HEK293 (cell line): ENCODE data around the gene ARHGAP23.

Experiments
- CTCF ChIA-PET: fragments of 350-600 bp; formaldehyde crosslinking; extraction: SDS; loops from one replicate; lab custom pipeline; 2021; ENCODE audit warnings: antibody characterized with exemption; lab: Yijun Ruan, JAX
- POLR2A ChIA-PET: fragments of 300-600 bp; formaldehyde crosslinking; extraction: SDS; loops from one replicate; lab custom pipeline; 2020; ENCODE audit warnings: antibody characterized with exemption, inconsistent platforms; lab: Yijun Ruan, JAX
- H3K27ac ChIP-seq: fragments of 200-500 bp; sonication (Bioruptor generic); 2 replicates; pipeline ENCODE4 v1.5.1; 2014; ENCODE audit warnings: low read depth, low read length, control low read depth, inconsistent platforms; ENCODE audit errors: extremely low read depth
- H3K36me3 ChIP-seq, 2 experiments: fragments of 200-500 bp in 1 of 2; sonication (Bioruptor generic) in 1 of 2; 1 replicate in 1 of 2; 2 replicates in 1 of 2; pipeline ENCODE4 v1.5.1; 2014 to 2017; ENCODE audit warnings: inconsistent platforms in 2 of 2, low read length in 2 of 2; ENCODE audit not compliant: control insufficient read depth in 2 of 2, insufficient read depth in 1 of 2
- H3K4me1 ChIP-seq: fragments of 200-500 bp; sonication (Bioruptor generic); 2 replicates; pipeline ENCODE4 v1.5.1; 2014; ENCODE audit warnings: mild to moderate bottlenecking, low read length, inconsistent platforms; ENCODE audit not compliant: control insufficient read depth, insufficient read depth
- H3K4me3 ChIP-seq: 2 replicates; pipeline ENCODE4 v1.5.1; 2011; ENCODE audit warnings: low read depth, mild to moderate bottlenecking, control low read depth, low read length, moderate library complexity
- H3K9me3 ChIP-seq: fragments of 200-500 bp; sonication (Bioruptor generic); 2 replicates; pipeline ENCODE4 v1.5.1; 2014; ENCODE audit warnings: low read depth, low read length, inconsistent platforms; ENCODE audit not compliant: control insufficient read depth, insufficient read depth
- ATF2 ChIP-seq: fragments of 450-650 bp; formaldehyde crosslinking; IDR thresholded peaks from 2 replicates; pipeline ENCODE4 v1.5.1; 2016; ENCODE audit warnings: missing biosample characterization, missing genetic modification characterization, low read depth
- FEZF1 ChIP-seq: fragments of 450-650 bp; formaldehyde crosslinking; IDR thresholded peaks from 2 replicates; pipeline ENCODE4 v1.5.1; 2016; ENCODE audit warnings: missing biosample characterization, missing genetic modification characterization
- GLIS1 ChIP-seq: fragments of 450-650 bp; formaldehyde crosslinking; IDR thresholded peaks from 2 replicates; pipeline ENCODE4 v1.5.1; 2016; ENCODE audit warnings: missing biosample characterization, missing genetic modification characterization
- IKZF3 ChIP-seq: fragments of 450-650 bp; IDR thresholded peaks from 2 replicates; pipeline ENCODE4 v1.5.0; 2018; ENCODE audit warnings: missing biosample characterization, mild to moderate bottlenecking, missing genetic modification characterization, moderate library complexity
- KLF1 ChIP-seq: fragments of 450-650 bp; formaldehyde crosslinking; IDR thresholded peaks from 2 replicates; pipeline ENCODE4 v1.5.1; 2016; ENCODE audit warnings: missing biosample characterization, missing genetic modification characterization
- KLF10 ChIP-seq: fragments of 450-650 bp; IDR thresholded peaks from 2 replicates; pipeline ENCODE4 v1.5.1; 2018; ENCODE audit warnings: missing biosample characterization, mild to moderate bottlenecking, missing genetic modification characterization
- MZF1 ChIP-seq: fragments of 450-650 bp; formaldehyde crosslinking; IDR thresholded peaks from 2 replicates; pipeline ENCODE4 v1.5.1; 2017; ENCODE audit warnings: missing biosample characterization, missing genetic modification characterization, borderline replicate concordance
- OVOL3 ChIP-seq: fragments of 450-650 bp; formaldehyde crosslinking; IDR thresholded peaks from 2 replicates; pipeline ENCODE4 v1.5.1; 2016; ENCODE audit warnings: missing biosample characterization, missing genetic modification characterization
- RBAK ChIP-seq: fragments of 450-650 bp; formaldehyde crosslinking; IDR thresholded peaks from 2 replicates; pipeline ENCODE4 v1.5.1; 2016; ENCODE audit warnings: missing biosample characterization, missing genetic modification characterization
- REPIN1 ChIP-seq: fragments of 450-650 bp; formaldehyde crosslinking; IDR thresholded peaks from 2 replicates; pipeline ENCODE4 v1.5.1; 2017; ENCODE audit warnings: missing biosample characterization, missing genetic modification characterization, low read depth
- SCRT1 ChIP-seq: fragments of 450-650 bp; formaldehyde crosslinking; IDR thresholded peaks from 2 replicates; pipeline ENCODE4 v1.5.1; 2016; ENCODE audit warnings: missing biosample characterization, missing genetic modification characterization, borderline replicate concordance
- TSHZ1 ChIP-seq: fragments of 450-650 bp; formaldehyde crosslinking; IDR thresholded peaks from 2 replicates; pipeline ENCODE4 v1.5.1; 2016; ENCODE audit warnings: missing biosample characterization, missing genetic modification characterization, borderline replicate concordance
- ZFHX2 ChIP-seq: fragments of 450-650 bp; formaldehyde crosslinking; conservative IDR thresholded peaks from 2 replicates; pipeline ENCODE4 v1.5.1; 2016; ENCODE audit warnings: missing biosample characterization, missing genetic modification characterization
- ZIC2 ChIP-seq: fragments of 450-650 bp; formaldehyde crosslinking; IDR thresholded peaks from 2 replicates; pipeline ENCODE4 v1.5.1; 2016; ENCODE audit warnings: missing biosample characterization, missing genetic modification characterization
- ZNF121 ChIP-seq: fragments of 450-650 bp; formaldehyde crosslinking; IDR thresholded peaks from 2 replicates; pipeline ENCODE4 v1.5.1; 2016; ENCODE audit warnings: missing biosample characterization, missing genetic modification characterization
- ZNF184 ChIP-seq: fragments of 450-650 bp; IDR thresholded peaks from 2 replicates; pipeline ENCODE4 v1.5.1; 2018; ENCODE audit warnings: missing biosample characterization, mild to moderate bottlenecking, missing genetic modification characterization
- ZNF211 ChIP-seq: fragments of 450-650 bp; formaldehyde crosslinking; IDR thresholded peaks from 2 replicates; pipeline ENCODE4 v1.5.1; 2016; ENCODE audit warnings: low read depth, missing biosample characterization, missing genetic modification characterization
- ZNF302 ChIP-seq: fragments of 450-650 bp; formaldehyde crosslinking; IDR thresholded peaks from 2 replicates; pipeline ENCODE4 v1.5.1; 2016; ENCODE audit warnings: missing biosample characterization, missing genetic modification characterization, low read depth
- ZNF366 ChIP-seq: fragments of 450-650 bp; formaldehyde crosslinking; conservative IDR thresholded peaks from 2 replicates; pipeline ENCODE4 v1.5.1; 2016; ENCODE audit warnings: missing biosample characterization, missing genetic modification characterization
- ZNF391 ChIP-seq: fragments of 450-650 bp; formaldehyde crosslinking; IDR thresholded peaks from 2 replicates; pipeline ENCODE4 v1.5.1; 2016; ENCODE audit warnings: low read depth, missing biosample characterization, missing genetic modification characterization, borderline replicate concordance
- ZNF398 ChIP-seq: fragments of 450-650 bp; formaldehyde crosslinking; IDR thresholded peaks from 2 replicates; pipeline ENCODE4 v1.5.1; 2017; ENCODE audit warnings: missing biosample characterization, missing genetic modification characterization
- ZNF580 ChIP-seq: fragments of 450-650 bp; formaldehyde crosslinking; IDR thresholded peaks from 2 replicates; pipeline ENCODE4 v1.5.1; 2016; ENCODE audit warnings: missing biosample characterization, missing genetic modification characterization
- ZNF596 ChIP-seq: fragments of 450-650 bp; IDR thresholded peaks from 2 replicates; pipeline ENCODE4 v1.5.0; 2018; ENCODE audit warnings: missing biosample characterization, mild to moderate bottlenecking, missing genetic modification characterization, moderate library complexity
- ZNF610 ChIP-seq: fragments of 450-650 bp; formaldehyde crosslinking; IDR thresholded peaks from 2 replicates; pipeline ENCODE4 v1.5.1; 2016; ENCODE audit warnings: missing biosample characterization, missing genetic modification characterization, borderline replicate concordance
- ZNF645 ChIP-seq: fragments of 450-650 bp; formaldehyde crosslinking; IDR thresholded peaks from 2 replicates; pipeline ENCODE4; 2016; ENCODE audit warnings: missing biosample characterization, missing genetic modification characterization
- ZNF658 ChIP-seq: fragments of 450-650 bp; formaldehyde crosslinking; IDR thresholded peaks from 2 replicates; pipeline ENCODE4; 2016; ENCODE audit warnings: missing biosample characterization, missing genetic modification characterization
- ZNF664 ChIP-seq: fragments of 450-650 bp; formaldehyde crosslinking; IDR thresholded peaks from 2 replicates; pipeline ENCODE4 v1.5.1; 2016; ENCODE audit warnings: missing biosample characterization, missing genetic modification characterization
- ZSCAN16 ChIP-seq: fragments of 450-650 bp; formaldehyde crosslinking; IDR thresholded peaks from 2 replicates; pipeline ENCODE4 v1.5.1; 2016; ENCODE audit warnings: missing biosample characterization, missing genetic modification characterization

Gene ARHGAP23

GRCh38 chr17:38415250-38416194, 12.7 kb upstream of the ARHGAP23 start:
- H3K4me1 ChIP-seq: peaks cover 14% of the 10 kb centered on the region
- peak overlapping the region; percentile 93 for H3K27ac ChIP-seq
- ChIA-PET POLR2A (interaction anchor here (0.6 to 2.8 kb wide), 11 partner anchors 12 to 94 kb away, joined by 3 to 45 read pairs (median 4); partner anchors contain the start of gene SOCS7), CTCF (interaction anchor here (0.6 to 14.8 kb wide), 35 partner anchors 8 to 591 kb away, joined by 3 to 324 read pairs (median 4); partner anchors contain the start of gene SOCS7)
- no peaks in the 10 kb centered on the region for H3K9me3 ChIP-seq
- H3K4me3 ChIP-seq: peak overlapping the region; percentile 13
- H3K36me3 ChIP-seq: no peaks in the 10 kb centered on the region
- TF ChIP-seq ATF2 (tag by site-specific recombination) (peak; percentile 86), ZNF211 (tag by site-specific recombination) (no peak), ZNF610 (peak; percentile 75), RBAK (tag by site-specific recombination) (no peak), ZNF596 (tag by site-specific recombination) (no peak), FEZF1 (tag by site-specific recombination) (peak; percentile 25; the same call in 1 of the 2 replicates), IKZF3 (tag by site-specific recombination) (peak; percentile 97), KLF10 (tag by site-specific recombination) (peak; percentile 33; the same call in 1 of the 2 replicates), ZNF366 (tag by site-specific recombination) (peak; percentile 89), ZNF645 (tag by site-specific recombination) (0 out of 2 replicates have a peak, but pooled peaks have one; percentile 72), ZSCAN16 (tag by site-specific recombination) (0 out of 2 replicates have a peak, but pooled peaks have one; percentile 13), ZFHX2 (tag by site-specific recombination) (peak; percentile 96), ZNF121 (tag by site-specific recombination) (peak; percentile 10; the same call in 1 of the 2 replicates), GLIS1 (peak; percentile 56; the same call in 1 of the 2 replicates), KLF1 (peak; percentile 68; the same call in 1 of the 2 replicates), ZNF658 (no peak), ZNF391 (tag by site-specific recombination) (0 out of 2 replicates have a peak, but pooled peaks have one; percentile 54), ZNF664 (tag by site-specific recombination) (no peak), ZNF398 (tag by site-specific recombination) (peak; percentile 100), ZNF302 (tag by site-specific recombination) (0 out of 2 replicates have a peak, but pooled peaks have one; percentile 28), ZNF184 (tag by site-specific recombination) (0 out of 2 replicates have a peak, but pooled peaks have one; percentile 8), ZNF580 (tag by site-specific recombination) (0 out of 2 replicates have a peak, but pooled peaks have one; percentile 66), TSHZ1 (tag by site-specific recombination) (peak; percentile 57; the same call in 1 of the 2 replicates), SCRT1 (tag by site-specific recombination) (peak; percentile 89), REPIN1 (tag by site-specific recombination) (no peak), ZIC2 (tag by site-specific recombination) (peak; percentile 97), MZF1 (tag by site-specific recombination) (peak; percentile 82; the same call in 1 of the 2 replicates), OVOL3 (tag by site-specific recombination) (peak; percentile 51; the same call in 1 of the 2 replicates)
